GM19372 (cell line): ENCODE data around the gene ZBED5.
"Not testable (repeated sequence)": the region's sequence is repeated elsewhere in the genome, so short reads cannot be mapped to it uniquely, and the experiment has no call there.

ENCODE experiments used
- ATAC-seq: cut with Tn5 transposase; IDR thresholded peaks from one replicate; pipeline ENCODE4 v1.9.1; 2021; ENCODE audit warnings: mild to moderate bottlenecking, low read depth, moderate library complexity; ENCODE audit not compliant: unreplicated experiment

Gene ZBED5

DNA sequence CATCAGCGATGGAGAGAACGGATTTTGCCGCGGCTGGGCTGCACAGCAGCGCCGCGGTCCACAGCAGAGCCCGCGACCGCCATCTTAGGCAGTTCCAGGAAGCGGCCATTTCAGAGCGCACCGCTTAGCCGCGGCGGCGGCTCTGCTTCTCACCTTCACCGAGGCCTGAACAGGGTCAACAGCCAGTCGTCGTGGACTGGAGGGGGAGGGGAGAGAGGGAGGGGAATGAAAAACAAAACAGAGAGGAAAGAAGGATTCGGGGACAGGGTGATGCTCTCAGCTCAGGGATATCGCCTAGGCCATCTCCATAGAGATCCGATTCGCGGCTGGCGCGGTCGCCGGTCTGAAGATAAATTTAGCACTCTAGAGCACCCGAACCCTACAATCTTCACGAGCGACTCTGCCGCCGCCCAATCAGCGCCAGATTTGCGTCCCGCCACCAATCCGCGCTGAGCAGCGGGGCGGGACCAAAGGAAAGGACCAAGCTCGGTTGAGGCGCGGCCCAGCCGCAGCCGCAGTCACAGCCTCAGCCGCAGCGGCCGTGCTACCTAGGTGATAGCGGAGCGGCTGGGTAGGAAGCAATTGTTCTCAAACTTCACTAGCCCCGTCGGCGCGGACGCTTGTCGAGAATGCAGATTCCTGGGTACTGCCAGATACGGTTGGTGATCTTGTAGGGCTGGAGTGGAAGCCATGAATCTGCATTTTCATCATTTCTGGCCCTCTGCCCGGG is at the start of gene ZBED5:
Gene ZBED5, minus strand, starts transcription at position 345 of the 730 bp plus-strand sequence. CDS start 3,108 bp downstream, outside the sequence.
- ATAC-seq, result peak; percentile 91

DNA sequence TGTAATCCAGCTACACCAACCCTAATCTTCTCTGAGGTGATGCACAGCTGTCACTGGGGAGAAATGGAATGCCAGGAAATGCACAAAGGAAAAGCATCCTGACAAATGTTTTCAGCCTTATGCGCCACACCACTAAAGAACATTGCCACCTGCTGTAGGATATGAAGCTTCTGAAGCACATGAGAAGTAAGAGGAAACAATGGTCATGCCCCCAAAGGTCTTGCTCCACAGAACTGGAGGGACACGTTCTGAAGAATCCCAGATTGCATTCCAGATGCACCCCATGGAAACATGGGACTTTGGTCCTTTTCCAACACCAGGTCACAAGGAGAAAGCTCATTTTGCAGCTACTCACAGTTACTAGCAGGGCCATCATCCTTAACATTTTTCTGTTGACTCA is 48.7 kb upstream of the ZBED5 start:
- ATAC-seq, result no peak

DNA sequence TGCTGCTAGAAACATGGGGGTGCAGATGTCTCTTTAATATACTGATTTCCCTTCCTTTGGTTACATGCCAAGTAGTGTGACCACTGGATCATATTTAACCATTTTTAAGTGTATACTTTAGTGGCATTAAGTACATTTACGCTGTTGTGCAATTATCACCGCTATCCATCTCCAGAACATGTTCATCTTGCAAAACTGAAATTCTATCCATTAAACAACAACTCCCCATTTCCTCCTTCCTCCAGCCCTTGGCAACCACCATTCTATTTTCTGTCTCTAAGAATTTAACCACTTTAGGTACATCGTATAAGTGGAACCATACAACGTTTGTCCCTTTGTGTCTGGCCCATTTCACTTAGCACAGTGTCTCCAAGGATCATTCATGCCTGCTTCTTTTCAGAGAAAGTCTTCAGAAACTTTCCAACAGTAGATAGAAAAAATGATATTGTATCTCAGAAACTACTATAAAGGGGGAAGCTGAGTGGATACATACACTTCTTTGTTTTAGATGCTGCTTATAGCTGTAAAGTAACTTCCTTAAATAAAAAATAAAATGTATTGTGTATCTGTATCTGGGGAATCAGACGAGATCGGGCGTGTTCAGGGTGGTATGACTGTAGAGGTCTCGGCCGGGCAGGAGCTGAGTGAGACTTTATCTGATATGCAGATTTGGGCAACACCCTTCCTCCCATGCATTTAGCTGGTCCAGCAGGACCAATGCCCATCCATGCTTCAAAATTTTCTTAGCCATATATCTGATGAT is 44.6 kb upstream of the ZBED5 start:
- ATAC-seq, result no peak

DNA sequence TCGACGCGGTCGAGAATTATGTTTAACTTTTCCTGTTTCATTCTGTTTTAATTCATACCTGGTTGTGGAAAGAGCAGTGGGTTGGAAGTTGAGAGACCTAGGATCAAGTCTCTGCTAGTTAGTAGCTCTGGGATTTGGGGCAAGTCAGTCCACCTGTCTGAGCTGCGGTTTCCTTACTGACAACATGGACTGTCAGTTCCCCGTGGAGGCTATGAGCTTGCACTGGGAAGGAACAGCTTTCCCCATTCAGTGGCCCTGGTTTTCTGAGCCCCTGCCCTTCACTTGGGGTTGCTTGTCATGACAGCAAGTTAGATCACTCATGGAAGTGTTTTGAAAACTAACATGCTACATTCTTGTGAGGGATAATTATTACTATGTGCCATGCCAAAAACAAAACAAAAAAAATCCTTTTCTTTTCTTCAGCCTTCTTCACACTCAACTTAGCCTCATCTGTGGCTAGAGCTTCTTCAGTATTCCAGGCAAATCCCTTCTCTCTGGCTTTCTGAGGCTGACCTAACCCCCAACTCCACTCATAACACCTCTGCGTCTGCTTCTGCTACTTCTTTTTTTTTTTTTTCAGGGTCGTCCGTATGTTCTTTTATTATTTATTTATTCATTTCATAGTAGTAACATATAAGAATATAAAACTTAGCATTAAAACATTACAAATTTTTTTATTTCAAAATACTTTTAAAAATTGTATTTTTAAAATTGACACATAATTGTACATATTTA is 43.0 kb upstream of the ZBED5 start:
- ATAC-seq, result no peak

DNA sequence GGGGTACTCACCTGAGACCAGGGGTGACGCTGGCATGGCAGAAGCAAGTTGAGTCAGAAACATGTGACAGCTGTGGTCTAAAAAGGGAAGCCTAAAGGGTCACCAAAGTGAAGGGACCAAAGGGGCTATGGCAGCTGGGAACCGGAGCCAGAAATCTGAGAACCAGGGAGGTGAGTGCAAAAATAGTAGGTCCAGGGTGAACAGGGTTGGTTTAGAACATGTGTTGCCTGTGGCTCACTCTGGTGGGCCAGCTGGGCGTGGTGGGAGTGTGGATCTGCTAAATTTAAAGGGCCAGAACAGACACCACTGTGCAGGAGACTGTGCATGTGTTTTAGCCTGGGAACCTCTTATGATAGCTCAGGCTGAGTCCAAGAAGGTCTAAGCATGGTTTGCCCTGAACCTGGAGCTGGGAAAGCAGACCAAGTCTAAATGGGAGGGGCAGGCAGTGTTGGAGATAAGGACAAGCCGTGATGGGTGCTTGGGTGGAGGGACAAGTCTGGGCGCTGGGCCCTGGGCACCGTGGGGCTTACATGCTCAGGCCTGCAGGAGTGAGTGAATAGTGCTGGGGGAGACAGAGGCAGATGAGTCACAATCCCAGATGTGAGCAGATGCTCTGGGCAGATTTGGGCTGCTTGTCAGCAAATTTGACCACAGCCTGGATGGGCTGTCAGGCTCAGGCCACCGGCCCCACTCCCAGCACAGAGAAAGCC is 41.4 kb upstream of the ZBED5 start:
- no peak for ATAC-seq

DNA sequence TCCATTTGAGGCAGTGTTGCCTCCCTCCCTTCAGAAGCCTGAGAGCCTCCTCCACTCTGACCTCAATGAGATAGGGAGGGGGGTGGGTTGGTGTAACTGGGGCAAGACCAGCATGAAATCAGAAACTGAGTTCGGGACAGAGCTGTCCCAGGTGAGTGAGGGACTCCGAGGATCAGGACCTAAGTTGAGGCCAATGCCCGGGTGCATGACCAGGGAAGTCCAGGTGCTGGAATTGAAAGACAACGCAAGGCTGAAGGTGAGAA is 40.8 kb upstream of the ZBED5 start:
- no peak for ATAC-seq

DNA sequence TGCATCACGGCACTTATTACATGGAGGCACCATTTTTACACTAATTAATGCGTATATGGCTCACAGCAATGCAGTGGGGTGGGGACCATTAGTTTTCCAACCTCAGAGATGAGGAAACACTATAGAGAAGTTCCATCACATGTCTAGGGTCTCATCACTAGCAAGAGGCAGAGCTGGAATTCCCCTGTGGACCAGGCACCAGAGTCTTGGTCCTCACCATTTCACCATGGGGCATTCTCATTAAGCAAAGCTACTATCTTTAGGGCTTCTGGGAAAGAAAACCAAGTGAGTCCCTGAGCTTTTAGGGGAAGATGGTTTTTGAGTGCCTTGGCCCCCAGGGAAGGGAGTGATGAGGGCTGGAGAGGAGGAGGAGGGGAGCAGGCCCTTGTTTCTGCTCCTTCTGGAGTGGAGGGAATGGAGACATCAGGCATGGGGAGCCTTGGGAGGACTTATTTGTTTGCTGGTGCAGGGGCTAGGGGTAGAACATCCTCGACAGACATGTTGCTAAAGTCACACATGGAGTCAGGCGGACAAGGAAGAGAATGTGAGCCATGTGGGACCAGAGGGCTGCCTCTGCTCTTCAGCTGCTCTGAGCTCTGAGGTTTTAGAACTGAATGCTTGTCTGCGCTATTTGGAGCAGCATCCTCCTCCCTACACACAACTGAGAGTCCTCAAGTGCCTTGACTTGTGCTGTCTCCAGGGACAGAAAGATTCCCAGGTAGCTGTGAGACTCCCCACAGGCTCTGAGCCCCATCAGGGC is 40.3 kb upstream of the ZBED5 start:
- ATAC-seq, result no peak

DNA sequence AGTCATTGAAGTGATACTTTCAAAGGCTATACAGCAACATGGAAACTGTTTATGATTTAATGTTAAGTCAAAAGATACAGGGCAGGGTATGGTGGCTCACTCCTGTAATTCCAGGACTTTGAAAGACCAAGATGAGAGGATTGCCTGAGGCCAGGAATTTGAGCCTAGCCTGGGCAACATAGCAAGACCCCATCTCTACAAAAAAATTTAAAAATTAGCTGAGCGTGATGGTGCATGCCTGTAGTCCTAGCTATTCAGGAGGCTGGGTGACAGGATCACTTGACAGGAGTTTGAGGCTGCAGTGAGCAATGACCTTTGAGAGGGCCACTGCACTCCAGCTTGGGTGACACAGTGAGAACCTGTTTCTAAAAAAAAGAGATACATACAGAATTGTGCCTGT is 39.3 kb upstream of the ZBED5 start:
- ATAC-seq, result no peak

DNA sequence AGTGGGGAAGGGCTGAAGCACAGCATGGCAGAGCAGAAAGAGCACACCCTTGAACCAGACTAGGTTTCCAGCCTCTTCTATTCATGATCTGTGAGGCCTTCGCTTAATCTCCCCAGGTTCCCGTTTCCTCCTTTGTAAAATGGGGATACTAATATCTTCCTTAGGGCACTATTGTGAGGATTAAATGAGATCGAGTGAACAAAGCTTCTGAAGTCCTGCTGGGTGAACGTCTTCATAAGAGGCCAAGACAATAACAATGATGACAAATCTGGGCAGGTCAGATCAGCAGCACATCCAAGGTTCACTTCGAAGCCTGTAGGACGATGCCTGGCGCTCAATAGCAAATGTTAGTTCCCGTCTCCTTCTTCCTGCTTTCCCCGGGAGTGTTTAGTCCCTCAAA is 38.6 kb upstream of the ZBED5 start:
- no peak for ATAC-seq

DNA sequence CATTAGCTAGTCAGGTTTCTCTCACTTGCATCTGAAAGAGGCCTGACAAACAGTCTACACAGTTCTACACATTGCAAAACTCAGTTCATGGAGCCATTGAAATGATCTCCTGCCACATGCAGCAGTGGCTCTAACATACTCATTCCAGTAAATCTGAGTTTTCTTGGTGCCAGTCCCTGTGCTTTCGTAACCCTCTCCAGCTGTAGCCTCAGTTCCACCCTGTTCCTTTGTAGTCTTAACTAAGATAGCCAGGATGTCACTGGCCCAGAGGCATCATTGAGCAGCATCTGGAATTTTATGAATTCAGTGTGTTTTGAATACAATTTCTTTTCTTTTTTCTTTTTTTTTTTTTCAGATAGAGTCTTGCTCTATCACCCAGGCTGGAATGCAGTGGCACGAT is 37.4 kb upstream of the ZBED5 start:
- ATAC-seq, result no peak

DNA sequence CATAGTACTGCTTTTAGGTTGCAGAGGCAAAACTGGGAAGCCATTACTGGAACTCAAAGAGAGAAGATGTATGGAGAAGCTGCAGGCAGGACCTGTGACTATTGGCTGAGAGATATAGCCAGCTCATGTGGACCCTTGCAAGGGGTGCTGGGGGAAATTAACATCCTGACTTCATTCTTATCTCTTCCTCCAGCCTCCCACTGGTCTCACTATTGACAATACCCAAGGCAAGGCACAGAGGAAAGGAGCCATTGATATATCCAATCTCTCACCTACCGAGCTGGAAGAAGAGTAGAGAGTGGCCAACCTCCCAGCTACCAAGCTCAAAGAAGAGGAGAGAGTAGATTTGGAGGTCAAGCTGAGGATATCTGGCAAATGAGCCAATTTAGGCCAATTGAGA is 36.8 kb upstream of the ZBED5 start:
- ATAC-seq, result no peak

DNA sequence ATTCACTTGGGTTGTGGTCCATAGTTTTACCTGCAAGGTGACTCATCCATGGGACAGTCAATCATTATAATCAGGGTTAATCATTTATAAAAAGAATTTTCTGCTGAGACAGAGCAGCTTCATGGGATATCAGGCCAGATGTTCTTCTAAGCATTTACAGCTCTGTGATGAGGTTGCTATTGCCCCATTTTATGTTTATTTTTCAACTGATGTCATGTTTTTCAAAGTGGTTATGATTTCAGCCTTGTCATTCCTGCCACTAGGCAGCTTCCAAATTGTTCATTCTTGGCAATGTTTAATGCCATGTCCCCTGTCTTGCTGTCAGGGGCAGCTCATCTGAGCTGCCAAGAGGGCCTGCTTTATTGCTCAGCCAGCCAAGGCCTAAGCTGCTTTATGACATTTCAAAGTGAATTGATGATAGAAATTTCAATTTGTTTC is 35.9 kb upstream of the ZBED5 start:
- ATAC-seq, result no peak

DNA sequence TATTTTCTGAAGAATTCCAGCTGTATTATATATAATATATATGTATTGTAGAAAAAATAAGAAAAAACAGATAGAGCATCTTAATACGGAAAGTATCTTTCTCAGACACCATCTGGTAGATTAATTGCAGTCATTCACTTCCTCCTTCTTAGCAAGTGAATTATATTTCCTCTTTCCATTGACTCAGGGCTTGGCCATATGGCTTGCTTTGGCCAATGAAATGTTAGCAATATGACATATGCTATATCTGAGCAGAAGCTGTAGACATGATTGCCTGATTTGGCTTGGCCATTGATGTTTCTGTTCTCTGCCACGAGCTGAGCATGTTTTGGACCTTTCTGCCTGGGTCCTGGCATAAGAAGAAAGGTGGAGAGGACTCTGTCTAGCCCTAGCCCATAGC is 34.4 kb upstream of the ZBED5 start:
- ATAC-seq, result no peak

DNA sequence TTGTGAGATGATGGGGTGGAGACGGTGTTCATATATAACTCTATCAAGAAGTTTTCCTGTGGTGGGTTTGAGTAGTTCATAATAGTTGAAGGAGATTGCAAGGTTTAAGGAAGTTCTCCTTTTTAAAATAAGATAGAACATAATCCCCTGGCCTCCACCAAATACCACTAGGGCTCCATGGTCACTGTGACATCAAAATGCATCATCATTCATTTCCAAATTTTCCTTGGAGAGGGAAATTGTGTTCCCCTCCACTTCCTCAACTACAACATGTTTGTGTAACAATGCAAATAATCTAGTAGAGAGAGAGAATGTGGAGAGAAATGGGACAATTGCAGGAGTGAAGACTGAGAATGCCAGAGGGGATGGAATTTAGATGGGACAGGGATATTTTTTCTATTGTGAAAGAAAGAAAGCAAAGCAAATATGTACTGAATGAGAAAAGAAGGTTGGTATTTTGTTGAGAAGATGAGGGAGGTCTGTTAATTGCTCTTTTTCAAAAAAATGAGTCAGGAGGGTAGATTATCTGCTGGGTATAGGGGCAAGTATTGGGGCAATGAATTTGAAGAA is 33.4 kb upstream of the ZBED5 start:
- ATAC-seq, result no peak

DNA sequence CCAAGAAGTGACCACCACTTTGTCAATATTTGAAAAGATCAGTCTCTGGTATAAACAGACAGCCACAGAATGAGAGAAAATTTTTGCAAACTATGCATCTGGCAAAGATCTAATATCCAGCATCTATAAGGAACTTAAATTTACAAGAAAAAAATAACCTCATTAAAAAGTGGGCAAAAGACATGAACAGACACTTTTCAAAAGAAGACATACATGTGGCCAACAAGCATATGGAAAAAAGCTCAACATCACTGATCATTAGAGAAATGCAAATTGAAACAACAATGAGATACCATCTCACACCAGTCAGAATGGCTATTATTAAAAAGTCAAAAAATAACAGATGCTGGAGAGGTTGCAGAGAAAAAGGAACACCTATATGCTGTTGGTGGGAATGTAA is 32.2 kb upstream of the ZBED5 start:
- ATAC-seq, result not testable (repeated sequence)

DNA sequence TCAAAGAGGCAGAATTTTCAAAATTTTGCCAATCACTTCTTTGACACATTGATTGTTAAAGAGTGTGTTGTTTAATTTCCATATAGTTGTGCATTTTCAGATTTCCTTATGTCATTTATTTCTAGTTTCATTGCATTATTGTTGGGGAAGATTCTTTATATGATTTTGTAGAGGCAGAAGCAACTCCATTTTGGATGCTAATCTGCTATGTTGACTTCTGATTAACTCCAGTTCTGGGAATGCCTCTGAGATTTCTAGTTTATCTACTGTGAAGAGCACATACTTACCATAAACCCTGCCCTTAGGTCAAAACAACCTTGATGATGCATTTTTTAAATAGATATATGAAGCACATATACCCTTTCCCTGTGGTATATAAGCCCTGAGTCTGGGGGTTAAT is 29.5 kb upstream of the ZBED5 start:
- no peak for ATAC-seq

DNA sequence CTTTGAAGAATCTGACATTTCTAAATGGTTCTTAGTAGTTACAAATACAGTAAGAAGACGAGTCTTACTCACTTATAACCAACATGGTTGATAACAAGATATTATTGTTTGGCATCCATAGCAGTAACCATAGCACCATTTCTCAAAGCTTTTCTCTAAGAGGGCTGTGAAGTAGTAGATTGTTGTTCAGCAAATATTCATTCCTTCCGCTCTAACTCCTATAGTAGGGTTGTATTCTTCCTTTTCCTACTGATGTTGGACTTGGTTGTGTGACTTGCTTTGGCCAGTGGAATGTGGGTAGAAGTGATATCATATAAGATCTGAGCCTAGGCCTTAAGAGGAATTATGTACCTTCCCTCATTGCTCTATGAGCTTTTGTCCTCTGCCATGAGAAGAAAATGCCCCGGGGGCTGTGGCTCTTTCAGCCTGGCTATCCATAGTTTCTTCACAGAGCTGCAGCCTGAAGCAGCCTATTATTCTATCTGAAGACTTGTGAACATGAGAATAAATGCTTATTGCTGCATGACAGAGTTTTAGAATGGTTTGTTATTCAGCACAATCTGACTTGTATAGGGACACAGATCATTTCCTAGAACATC is 28.9 kb upstream of the ZBED5 start:
- ATAC-seq, result no peak

DNA sequence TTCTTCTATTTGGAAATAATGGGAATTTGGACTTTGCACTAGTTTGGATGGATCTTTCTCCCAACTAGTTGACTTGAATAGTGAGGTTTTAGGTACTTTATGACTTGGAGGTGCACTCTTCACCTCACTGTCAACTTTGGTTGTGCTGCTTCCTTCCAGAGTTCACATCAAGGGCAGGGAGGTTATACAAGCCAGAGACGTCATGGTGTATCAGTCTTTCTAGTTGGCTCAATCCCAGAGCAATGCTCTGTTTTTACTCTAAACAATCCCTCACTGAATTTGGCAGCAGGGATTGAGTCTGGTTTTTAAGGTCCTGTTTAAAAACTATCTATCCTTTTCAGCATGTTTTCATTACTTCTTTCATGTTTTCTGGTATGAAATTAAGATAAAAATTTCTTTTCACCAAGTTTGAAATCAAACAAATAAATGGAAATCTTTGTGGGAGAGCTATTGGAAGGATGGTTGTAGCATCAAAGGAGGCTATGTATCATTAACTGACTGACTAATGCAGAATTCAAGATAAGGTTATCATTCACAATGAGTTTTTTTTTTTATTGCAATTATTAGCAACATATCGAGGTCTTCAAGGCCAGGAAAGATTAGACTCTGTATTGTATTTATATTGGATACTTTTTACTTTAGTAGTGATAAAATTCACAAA is 28.0 kb upstream of the ZBED5 start:
- ATAC-seq, result no peak

DNA sequence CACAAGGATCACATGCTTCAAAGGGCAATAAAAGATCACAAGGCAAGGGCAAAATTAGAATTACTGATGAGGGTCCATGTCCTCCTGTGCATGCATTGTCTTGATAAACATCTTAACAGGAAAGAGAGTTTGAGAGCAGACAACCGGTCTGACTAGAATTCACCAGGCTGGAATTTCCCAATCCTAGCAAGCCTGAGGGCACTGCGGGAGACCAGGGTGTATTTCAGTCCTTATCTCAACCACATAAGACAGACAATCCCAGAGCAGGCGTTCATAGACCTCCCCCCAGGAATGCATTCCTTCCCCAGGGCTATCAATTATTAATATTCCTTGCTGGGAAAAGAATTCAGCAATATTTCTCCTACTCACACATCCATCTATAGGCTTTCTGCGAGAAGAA is 26.4 kb upstream of the ZBED5 start:
- not testable (repeated sequence) for ATAC-seq
